ENCODE measurements around the gene KSR2.

KSR2 gene

GRCh38 chr12:117564881-117565280, 403.9 kb downstream of the KSR2 start:
- no peak for DNase-seq

- no peak for DNase-seq
These were observed 405.1 kb downstream of the KSR2 start for GRCh38 chr12:117563706-117564105.

GRCh38 chr12:117563007-117563406, 405.8 kb downstream of the KSR2 start:
- DNase-seq: no peak

DNA sequence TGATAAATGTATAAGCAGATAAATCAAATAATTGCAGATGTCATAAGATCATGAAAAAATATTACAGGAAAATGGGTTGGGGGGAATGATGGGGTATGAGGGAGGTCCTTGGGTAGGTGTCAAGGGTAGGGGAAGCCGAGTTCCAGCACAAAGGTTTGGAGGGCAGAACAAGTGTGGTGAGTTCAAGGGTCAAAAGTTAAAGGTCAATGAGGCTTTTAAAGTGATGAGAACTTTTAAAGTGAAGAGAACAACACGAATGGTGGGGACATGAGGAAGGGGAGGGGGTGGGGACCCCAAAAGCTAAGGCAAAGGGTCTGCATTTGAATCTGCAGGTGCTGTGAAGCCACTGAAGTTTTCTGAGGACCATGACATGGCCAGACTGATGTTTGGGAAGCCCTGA, 406.8 kb downstream of the KSR2 start:
- DNase-seq: no peak

DNA sequence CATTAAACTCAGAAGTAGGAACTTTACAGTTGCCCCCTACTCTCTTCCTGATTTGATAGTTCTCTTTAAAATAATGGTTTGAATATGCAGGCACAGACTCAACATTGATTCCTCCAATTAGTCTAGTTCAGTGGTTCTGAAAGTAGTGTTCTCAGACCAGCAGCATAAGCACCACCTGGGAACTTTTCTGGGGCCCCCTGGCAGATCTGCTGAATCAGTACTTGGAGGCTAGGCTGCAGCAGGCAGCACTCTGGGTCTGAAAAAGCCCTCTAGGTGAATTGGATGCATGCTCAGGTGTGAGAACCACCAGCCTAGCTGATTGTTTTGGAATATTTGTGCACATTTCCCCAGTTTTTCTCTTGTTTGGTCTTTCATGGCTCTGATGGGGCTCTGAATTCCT, 408.8 kb downstream of the KSR2 start:
- no peak for DNase-seq

- DNase-seq: no peak
These were observed 412.9 kb downstream of the KSR2 start for GRCh38 chr12:117555889-117556288.

GRCh38 chr12:117552971-117553370, 415.8 kb downstream of the KSR2 start:
- DNase-seq: no peak

GRCh38 chr12:117551665-117552064, 417.1 kb downstream of the KSR2 start:
- DNase-seq: no peak

GRCh38 chr12:117547209-117547608, 421.6 kb downstream of the KSR2 start:
- no peak for DNase-seq

- no peak for DNase-seq
These were observed 423.6 kb downstream of the KSR2 start for GRCh38 chr12:117545216-117545615.

DNA sequence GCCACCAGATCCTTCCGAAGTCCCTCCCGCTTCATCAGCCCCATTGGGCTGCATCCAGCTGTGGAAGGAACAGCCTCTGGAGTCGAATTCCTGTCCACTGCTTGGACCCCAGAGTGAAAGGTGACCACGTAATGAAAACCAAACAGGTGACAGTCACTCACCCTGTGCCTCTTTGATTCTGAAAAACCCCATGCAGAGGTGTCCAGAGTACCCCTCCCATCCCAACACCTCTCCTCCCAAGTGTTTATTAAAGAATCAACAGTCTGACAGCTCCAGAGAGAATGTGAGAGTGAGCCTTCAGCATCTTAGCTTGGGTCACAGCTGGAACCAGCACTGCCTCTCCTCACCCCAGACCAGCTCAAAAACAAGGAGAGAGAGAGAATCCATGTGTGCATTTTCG, 428.8 kb downstream of the KSR2 start:
- no peak for DNase-seq

DNA sequence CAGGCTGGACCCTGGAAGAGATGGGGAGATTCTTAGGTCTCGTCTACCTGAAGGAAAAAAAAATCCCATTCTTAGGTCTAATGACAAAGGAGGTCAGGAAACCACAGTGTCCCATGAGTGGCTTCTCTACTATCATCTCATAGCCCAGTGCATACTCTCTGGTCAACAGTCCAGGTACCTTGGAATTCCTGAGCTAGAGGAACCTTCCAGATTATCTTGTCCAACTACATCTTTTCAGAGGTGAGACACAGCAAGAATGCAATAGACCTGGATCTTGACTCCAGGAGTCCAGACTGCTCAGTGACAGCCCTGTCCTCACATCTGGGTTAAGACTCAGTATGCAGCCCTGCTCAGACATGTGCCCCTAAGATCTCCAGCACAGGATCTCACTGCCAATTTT, 429.9 kb downstream of the KSR2 start:
- no peak for DNase-seq

- no peak for DNase-seq
These were observed 430.6 kb downstream of the KSR2 start for GRCh38 chr12:117538032-117538690.

DNA sequence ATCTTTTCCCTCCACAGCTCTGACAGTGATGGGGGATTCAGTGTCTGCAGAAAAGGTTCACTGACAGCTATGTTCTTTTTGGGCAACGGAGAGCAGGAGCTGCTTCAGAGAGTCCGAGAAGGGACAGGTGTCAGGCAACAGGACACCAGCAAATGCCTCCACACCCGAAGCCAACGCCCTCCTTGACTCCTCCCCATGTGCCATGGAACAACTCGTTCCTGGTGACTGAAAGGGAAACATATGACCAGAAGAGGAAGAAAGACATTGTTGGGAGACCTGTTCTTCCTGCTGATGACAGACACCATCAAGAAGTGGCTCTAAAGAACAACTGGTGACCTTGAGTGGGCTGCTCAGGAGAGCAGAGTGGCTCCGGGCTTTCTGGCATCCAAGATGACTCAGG, 435.1 kb downstream of the KSR2 start:
- DNase-seq: no peak

DNA sequence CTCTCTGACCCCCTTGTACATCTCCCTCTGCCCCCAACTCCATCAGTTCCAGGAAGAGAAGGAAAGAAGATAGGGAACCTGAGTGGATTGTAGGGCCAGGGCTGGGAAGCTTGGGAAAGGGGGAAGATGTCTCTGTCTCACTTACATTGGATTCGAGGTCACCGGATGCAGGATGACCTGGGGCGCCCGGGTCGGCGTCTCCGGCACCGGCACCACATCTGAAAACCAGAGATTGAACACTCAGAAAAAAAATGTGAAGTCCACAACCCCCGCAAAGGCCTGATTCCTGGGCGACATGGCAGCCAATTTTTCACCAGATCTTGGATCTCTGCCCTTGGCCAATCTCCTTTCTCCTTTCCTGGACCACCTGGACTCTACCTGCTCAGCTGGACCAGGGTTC, 438.0 kb downstream of the KSR2 start:
- no peak for DNase-seq

DNA sequence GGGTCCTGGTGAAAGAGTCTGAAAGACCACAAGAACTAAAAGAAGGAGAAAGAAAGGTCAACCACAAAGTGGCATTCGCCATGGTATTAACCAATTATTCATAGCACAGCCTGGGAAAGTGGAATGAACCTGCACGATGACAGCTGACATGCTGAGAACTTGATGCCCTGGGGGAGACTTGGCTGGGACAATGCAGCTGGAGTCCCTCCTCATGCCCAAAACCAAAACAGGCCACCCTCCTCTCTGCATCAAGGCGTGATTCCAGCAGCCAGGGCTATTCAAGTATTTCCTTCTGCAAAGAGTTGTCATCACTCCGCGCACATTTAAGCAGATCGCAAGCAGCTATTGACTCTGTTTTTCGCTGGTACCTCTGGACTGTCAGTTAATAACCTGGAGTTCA, 440.3 kb downstream of the KSR2 start:
- no peak for DNase-seq

GRCh38 chr12:117527479-117527855, 441.3 kb downstream of the KSR2 start:
- DNase-seq: no peak

- no peak for DNase-seq
These were observed 441.9 kb downstream of the KSR2 start for GRCh38 chr12:117526757-117527478.

- DNase-seq: no peak
These were observed 443.0 kb downstream of the KSR2 start for GRCh38 chr12:117525766-117526165.

DNA sequence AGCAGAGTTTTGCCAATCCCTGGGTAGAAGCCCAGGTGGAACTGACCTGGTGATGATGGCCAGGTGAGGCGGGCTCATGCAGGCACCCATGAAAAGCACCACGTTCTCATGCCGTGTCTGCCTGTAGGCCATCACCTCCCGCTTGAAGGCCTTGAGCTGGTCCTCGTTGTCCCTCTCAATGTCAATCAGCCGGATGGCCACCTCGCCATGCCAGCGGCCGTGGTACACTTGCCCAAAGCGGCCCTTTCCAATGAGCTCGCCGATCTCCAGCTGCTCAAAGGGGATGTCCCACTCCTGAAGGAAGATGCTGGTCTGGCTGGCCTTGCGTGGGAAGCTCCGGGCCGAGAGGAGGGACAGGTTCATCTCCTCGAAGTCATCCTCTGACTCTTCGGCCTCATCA, 444.0 kb downstream of the KSR2 start:
- DNase-seq: no peak

- no peak for DNase-seq
These were observed 444.8 kb downstream of the KSR2 start for GRCh38 chr12:117523971-117524370.

- no peak for DNase-seq
These were observed 446.2 kb downstream of the KSR2 start for GRCh38 chr12:117522559-117522958.

DNA sequence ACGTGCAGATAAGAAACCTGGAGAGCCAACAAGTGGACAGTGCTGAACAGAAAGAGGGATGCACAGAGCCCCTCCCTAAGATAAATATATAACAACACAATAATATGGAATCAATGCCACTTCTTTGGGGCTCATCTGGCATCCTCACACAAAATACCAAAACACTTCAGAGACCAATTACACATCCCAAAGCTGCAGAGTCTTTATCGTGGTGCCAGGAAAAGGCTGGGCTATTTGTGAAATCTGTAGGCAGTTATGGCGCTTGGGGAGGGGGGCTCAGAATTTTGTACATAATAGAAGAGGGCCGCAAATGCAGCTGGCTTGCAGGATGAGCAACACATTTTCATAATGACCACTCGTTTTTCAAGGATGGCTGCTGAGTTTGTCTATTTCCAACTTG, 446.9 kb downstream of the KSR2 start:
- no peak for DNase-seq

DNA sequence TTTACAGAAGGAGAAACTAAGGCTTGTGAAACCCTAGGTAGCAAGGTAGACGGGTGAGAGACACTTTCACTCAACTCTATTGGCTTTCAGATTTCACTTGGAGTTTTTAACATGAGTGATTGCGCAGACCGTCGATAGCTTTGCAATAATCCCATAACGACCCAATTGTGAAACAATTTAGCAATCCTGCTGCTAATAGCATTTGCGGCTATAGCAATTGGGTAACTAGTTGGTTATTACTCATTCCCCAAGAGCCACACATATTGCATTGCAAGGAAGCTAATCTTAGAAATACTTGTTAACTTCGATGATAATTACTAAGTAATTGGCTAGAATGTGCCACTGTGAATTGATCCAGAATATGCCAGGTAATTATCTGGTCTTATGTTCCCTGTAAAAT, 447.4 kb downstream of the KSR2 start:
- no peak for DNase-seq
